ENCODE results near the gene CARD11.
A peak's percentile ranks its signal among the peaks of the same experiment; 100 is the strongest.

Gene CARD11

GRCh38 chr7:3066506-3066905 lies 22.8 kb upstream of the CARD11 start:
- Histone ChIP-seq H3K27me3 (ENCODE audit: control insufficient read depth in 1 of 2, insufficient read depth in 2 of 2, low read length in 2 of 2) (peaks cover 0 to 3% of the 10 kb centered on the region in 2 donors), H3K9ac (ENCODE audit: low read depth in 1 of 2, low read length in 2 of 2) (no peak overlapping the region), H3K4me1 (ENCODE audit: control insufficient read depth in 1 of 2, insufficient read depth in 2 of 2, low read length in 2 of 2) (peaks cover 4 to 5% of the 10 kb centered on the region in 2 donors), H3K27ac (ENCODE audit: low read depth, low read length) (no peak overlapping the region), H3K36me3 (ENCODE audit: control insufficient read depth in 1 of 2, insufficient read depth in 2 of 2, low read length in 2 of 2) (no peaks in the 10 kb centered on the region), H3K4me3 (ENCODE audit: low read depth in 1 of 2, low read length in 2 of 2) (no peak overlapping the region), H3K9me3 (ENCODE audit: control insufficient read depth in 1 of 2, low read length in 2 of 2) (no peaks in the 10 kb centered on the region)

GRCh38 chr7:3065724-3066143 lies 22.1 kb upstream of the CARD11 start:
- H3K27me3 ChIP-seq (ENCODE audit: control insufficient read depth in 1 of 2, insufficient read depth in 2 of 2, low read length in 2 of 2) = no peaks in the 10 kb centered on the region
- no peaks in the 10 kb centered on the region for H3K36me3 ChIP-seq (ENCODE audit: control insufficient read depth in 1 of 2, insufficient read depth in 2 of 2, low read length in 2 of 2)
- no peaks in the 10 kb centered on the region for H3K9me3 ChIP-seq (ENCODE audit: control insufficient read depth in 1 of 2, low read length in 2 of 2)
- no peak overlapping the region for H3K27ac ChIP-seq (ENCODE audit: low read depth, low read length)
- H3K4me1 ChIP-seq (ENCODE audit: control insufficient read depth in 1 of 2, insufficient read depth in 2 of 2, low read length in 2 of 2) = peaks cover 4 to 5% of the 10 kb centered on the region in 2 donors
- H3K9ac ChIP-seq (ENCODE audit: low read depth in 1 of 2, low read length in 2 of 2) = no peak overlapping the region
- H3K4me3 ChIP-seq (ENCODE audit: low read depth in 1 of 2, low read length in 2 of 2) = no peak overlapping the region

- H3K36me3 ChIP-seq (ENCODE audit: control insufficient read depth in 1 of 2, insufficient read depth in 2 of 2, low read length in 2 of 2) = no peaks in the 10 kb centered on the region
- no peak overlapping the region for H3K4me3 ChIP-seq (ENCODE audit: low read depth in 1 of 2, low read length in 2 of 2)
- H3K9ac ChIP-seq (ENCODE audit: low read depth in 1 of 2, low read length in 2 of 2) = no peak overlapping the region
- no peaks in the 10 kb centered on the region for H3K27me3 ChIP-seq (ENCODE audit: control insufficient read depth in 1 of 2, insufficient read depth in 2 of 2, low read length in 2 of 2)
- H3K4me1 ChIP-seq (ENCODE audit: control insufficient read depth in 1 of 2, insufficient read depth in 2 of 2, low read length in 2 of 2) = peaks cover 4 to 5% of the 10 kb centered on the region in 2 donors
- H3K9me3 ChIP-seq (ENCODE audit: control insufficient read depth in 1 of 2, low read length in 2 of 2) = no peaks in the 10 kb centered on the region
- no peak overlapping the region for H3K27ac ChIP-seq (ENCODE audit: low read depth, low read length)
Measured at GRCh38 chr7:3064067-3064466, 20.4 kb upstream of the CARD11 start.

GRCh38 chr7:3063016-3063753 lies 19.5 kb upstream of the CARD11 start:
- Histone ChIP-seq H3K4me1 (ENCODE audit: control insufficient read depth in 1 of 2, insufficient read depth in 2 of 2, low read length in 2 of 2) (peaks cover 2 to 5% of the 10 kb centered on the region in 2 donors), H3K27ac (ENCODE audit: low read depth, low read length) (no peak overlapping the region), H3K9ac (ENCODE audit: low read depth in 1 of 2, low read length in 2 of 2) (peak overlapping the region in 1 of 2 donors; percentile 54), H3K27me3 (ENCODE audit: control insufficient read depth in 1 of 2, insufficient read depth in 2 of 2, low read length in 2 of 2) (no peaks in the 10 kb centered on the region), H3K36me3 (ENCODE audit: control insufficient read depth in 1 of 2, insufficient read depth in 2 of 2, low read length in 2 of 2) (no peaks in the 10 kb centered on the region), H3K4me3 (ENCODE audit: low read depth in 1 of 2, low read length in 2 of 2) (no peak overlapping the region), H3K9me3 (ENCODE audit: control insufficient read depth in 1 of 2, low read length in 2 of 2) (no peaks in the 10 kb centered on the region)

GRCh38 chr7:3057066-3057420 lies 13.4 kb upstream of the CARD11 start:
- Histone ChIP-seq H3K27me3 (ENCODE audit: control insufficient read depth in 1 of 2, insufficient read depth in 2 of 2, low read length in 2 of 2) (peaks cover 9 to 22% of the 10 kb centered on the region in 2 donors), H3K27ac (ENCODE audit: low read depth, low read length) (no peak overlapping the region), H3K4me1 (ENCODE audit: control insufficient read depth in 1 of 2, insufficient read depth in 2 of 2, low read length in 2 of 2) (no peaks in the 10 kb centered on the region), H3K4me3 (ENCODE audit: low read depth in 1 of 2, low read length in 2 of 2) (no peak overlapping the region), H3K36me3 (ENCODE audit: control insufficient read depth in 1 of 2, insufficient read depth in 2 of 2, low read length in 2 of 2) (no peaks in the 10 kb centered on the region), H3K9ac (ENCODE audit: low read depth in 1 of 2, low read length in 2 of 2) (no peak overlapping the region), H3K9me3 (ENCODE audit: control insufficient read depth in 1 of 2, low read length in 2 of 2) (peaks cover 2 to 8% of the 10 kb centered on the region in 2 donors)

GRCh38 chr7:3056234-3057065 lies 12.8 kb upstream of the CARD11 start:
- Histone ChIP-seq H3K27ac (ENCODE audit: low read depth, low read length) (no peak overlapping the region), H3K9ac (ENCODE audit: low read depth in 1 of 2, low read length in 2 of 2) (no peak overlapping the region), H3K9me3 (ENCODE audit: control insufficient read depth in 1 of 2, low read length in 2 of 2) (peaks cover 2 to 8% of the 10 kb centered on the region in 2 donors), H3K36me3 (ENCODE audit: control insufficient read depth in 1 of 2, insufficient read depth in 2 of 2, low read length in 2 of 2) (no peaks in the 10 kb centered on the region), H3K4me3 (ENCODE audit: low read depth in 1 of 2, low read length in 2 of 2) (no peak overlapping the region), H3K27me3 (ENCODE audit: control insufficient read depth in 1 of 2, insufficient read depth in 2 of 2, low read length in 2 of 2) (peaks cover 9 to 22% of the 10 kb centered on the region in 2 donors), H3K4me1 (ENCODE audit: control insufficient read depth in 1 of 2, insufficient read depth in 2 of 2, low read length in 2 of 2) (no peaks in the 10 kb centered on the region)

GRCh38 chr7:3055626-3056025 lies 12.0 kb upstream of the CARD11 start:
- no peaks in the 10 kb centered on the region for H3K36me3 ChIP-seq (ENCODE audit: control insufficient read depth in 1 of 2, insufficient read depth in 2 of 2, low read length in 2 of 2)

GRCh38 chr7:3042861-3043489 lies 692 bp downstream of the CARD11 start:
- Histone ChIP-seq H3K4me3 (ENCODE audit: low read depth in 1 of 2, low read length in 2 of 2) (peak overlapping the region; percentile 43 to 48), H3K27ac (ENCODE audit: low read depth, low read length) (no peak overlapping the region), H3K27me3 (ENCODE audit: control insufficient read depth in 1 of 2, insufficient read depth in 2 of 2, low read length in 2 of 2) (no peaks in the 10 kb centered on the region), H3K36me3 (ENCODE audit: control insufficient read depth in 1 of 2, insufficient read depth in 2 of 2, low read length in 2 of 2) (no peaks in the 10 kb centered on the region), H3K9ac (ENCODE audit: low read depth in 1 of 2, low read length in 2 of 2) (no peak overlapping the region), H3K4me1 (ENCODE audit: control insufficient read depth in 1 of 2, insufficient read depth in 2 of 2, low read length in 2 of 2) (no peaks in the 10 kb centered on the region), H3K9me3 (ENCODE audit: control insufficient read depth in 1 of 2, low read length in 2 of 2) (no peaks in the 10 kb centered on the region)

More at GRCh38 chr7:3055626-3056025, 12.0 kb upstream of the CARD11 start:
- H3K4me1 ChIP-seq (ENCODE audit: control insufficient read depth in 1 of 2, insufficient read depth in 2 of 2, low read length in 2 of 2) = no peaks in the 10 kb centered on the region
- H3K9me3 ChIP-seq (ENCODE audit: control insufficient read depth in 1 of 2, low read length in 2 of 2) = peaks cover 2 to 8% of the 10 kb centered on the region in 2 donors
- peaks cover 9 to 22% of the 10 kb centered on the region in 2 donors for H3K27me3 ChIP-seq (ENCODE audit: control insufficient read depth in 1 of 2, insufficient read depth in 2 of 2, low read length in 2 of 2)
- no peak overlapping the region for H3K27ac ChIP-seq (ENCODE audit: low read depth, low read length)
- H3K4me3 ChIP-seq (ENCODE audit: low read depth in 1 of 2, low read length in 2 of 2) = no peak overlapping the region
- H3K9ac ChIP-seq (ENCODE audit: low read depth in 1 of 2, low read length in 2 of 2) = no peak overlapping the region

- Histone ChIP-seq H3K27me3 (ENCODE audit: control insufficient read depth in 1 of 2, insufficient read depth in 2 of 2, low read length in 2 of 2) (no peaks in the 10 kb centered on the region), H3K9ac (ENCODE audit: low read depth in 1 of 2, low read length in 2 of 2) (no peak overlapping the region), H3K9me3 (ENCODE audit: control insufficient read depth in 1 of 2, low read length in 2 of 2) (no peaks in the 10 kb centered on the region), H3K27ac (ENCODE audit: low read depth, low read length) (no peak overlapping the region), H3K36me3 (ENCODE audit: control insufficient read depth in 1 of 2, insufficient read depth in 2 of 2, low read length in 2 of 2) (no peaks in the 10 kb centered on the region), H3K4me3 (ENCODE audit: low read depth in 1 of 2, low read length in 2 of 2) (no peak overlapping the region), H3K4me1 (ENCODE audit: control insufficient read depth in 1 of 2, insufficient read depth in 2 of 2, low read length in 2 of 2) (no peaks in the 10 kb centered on the region)
Measured at GRCh38 chr7:3041986-3042675, 1.5 kb downstream of the CARD11 start.

Measured in duodenal mucosa (tissue), 2 donors.